K562 (cell line): ENCODE results near the gene CRKL. TPM values are rescaled to one million over a fixed set of nuclear protein-coding genes. Genes with fewer than 3 reads are reported as not detected.

Source experiments
- ATF1 ChIP-seq, 2 experiments: fragments of 450-650 bp in 1 of 2; IDR thresholded peaks; 2 replicates each; pipeline ENCODE4 v1.6.1; 2016; ENCODE audit warnings: missing compliant biosample characterization in 1 of 2, missing genetic modification characterization in 1 of 2
- BRD4 ChIP-seq: fragments of 200-600 bp; sonication (generic); IDR thresholded peaks from 2 replicates; pipeline ENCODE4 v1.6.1; 2017; ENCODE audit warnings: inconsistent platforms
- C11orf30 ChIP-seq: fragments of 450-650 bp; IDR thresholded peaks from 2 replicates; pipeline ENCODE4 v1.6.1; 2016; ENCODE audit warnings: low read depth, mild to moderate bottlenecking
- CEBPG ChIP-seq, 3 experiments: fragments of 200-800 bp in 1 of 3; sonication (Bioruptor generic) in 1 of 3; sonication (generic) in 1 of 3; formaldehyde crosslinking in 1 of 3; IDR thresholded peaks in 2 of 3; conservative IDR thresholded peaks in 1 of 3; 2 replicates each; pipeline versions ENCODE4 v1.6.1 to v1.8.0; 2016 to 2022; ENCODE audit warnings: missing compliant biosample characterization in 2 of 3, missing genetic modification characterization in 2 of 3, mild to moderate bottlenecking in 1 of 3, missing genetic modification reagents in 1 of 3
- CTBP1 ChIP-seq: fragments of 450-650 bp; IDR thresholded peaks from 2 replicates; pipeline ENCODE4 v1.6.1; 2016; ENCODE audit warnings: borderline replicate concordance
- ELK1 ChIP-seq: sonication (generic); formaldehyde crosslinking; IDR thresholded peaks from 2 replicates; pipeline ENCODE4 v1.8.1; 2022; ENCODE audit warnings: missing genetic modification reagents
- FOXM1 ChIP-seq, 2 experiments: fragments of 450-650 bp in 1 of 2; sonication (generic) in 1 of 2; formaldehyde crosslinking in 1 of 2; IDR thresholded peaks; 2 replicates each; pipeline versions ENCODE4 v1.6.1 to v1.9.0; 2017 to 2022; ENCODE audit warnings: low read depth in 2 of 2, mild to moderate bottlenecking in 2 of 2, missing genetic modification reagents in 1 of 2, moderate library complexity in 1 of 2
- KDM2B ChIP-seq: fragments of 250-450 bp; sonication (Bioruptor Pico); IDR thresholded peaks from 2 replicates; pipeline ENCODE4 v1.8.0; 2021; ENCODE audit warnings: mild to moderate bottlenecking, moderate library complexity
- KLF6 ChIP-seq: fragments of 250-450 bp; sonication (Bioruptor Pico); IDR thresholded peaks from 2 replicates; pipeline ENCODE4 v1.4.0; 2020; ENCODE audit warnings: mild to moderate bottlenecking, moderate library complexity, borderline replicate concordance
- MAX ChIP-seq: sonication (generic); formaldehyde crosslinking; IDR thresholded peaks from 2 replicates; pipeline ENCODE4 v1.9.0; 2022; ENCODE audit warnings: mild to moderate bottlenecking, missing genetic modification reagents
- MCM7 ChIP-seq, 2 experiments: fragments of 450-650 bp; IDR thresholded peaks; 2 replicates each; pipeline ENCODE4 v1.6.1; 2016 to 2018
- MYNN ChIP-seq, 2 experiments: sonication (generic); formaldehyde crosslinking in 1 of 2; IDR thresholded peaks; 2 replicates each; pipeline versions ENCODE4 v1.5.0 to v1.6.1; 2016 to 2020; ENCODE audit warnings: antibody characterized with exemption in 1 of 2, missing genetic modification reagents in 1 of 2
- NFE2 ChIP-seq: IDR thresholded peaks from 2 replicates; pipeline ENCODE4 v1.6.1; 2014; ENCODE audit warnings: antibody characterized with exemption, low read depth
- NFXL1 ChIP-seq: fragments of 450-650 bp; formaldehyde crosslinking; IDR thresholded peaks from 2 replicates; pipeline ENCODE4 v1.4.0; 2021; ENCODE audit warnings: mild to moderate bottlenecking
- NR2C1 ChIP-seq, 2 experiments: fragments of 450-650 bp; IDR thresholded peaks; 2 replicates each; pipeline ENCODE4 v1.6.1; 2017; ENCODE audit warnings: mild to moderate bottlenecking in 2 of 2, antibody characterized with exemption in 1 of 2, inconsistent platforms in 1 of 2, missing compliant biosample characterization in 1 of 2, missing genetic modification characterization in 1 of 2
- PHF21A ChIP-seq: fragments of 450-650 bp; IDR thresholded peaks from 2 replicates; pipeline ENCODE4 v1.6.1; 2017; ENCODE audit warnings: low read depth, borderline replicate concordance
- SLC30A9 ChIP-seq: fragments of 250-450 bp; sonication (Bioruptor Pico); IDR thresholded peaks from 2 replicates; pipeline ENCODE4 v1.8.0; 2022; ENCODE audit warnings: mild to moderate bottlenecking, moderate library complexity
- SMAD2 ChIP-seq: fragments of 150-350 bp; IDR thresholded peaks from 2 replicates; pipeline ENCODE4 v1.6.1; 2014; ENCODE audit warnings: low read depth, mild to moderate bottlenecking, low read length
- TAF9B ChIP-seq: fragments of 450-650 bp; IDR thresholded peaks from 2 replicates; pipeline ENCODE4 v1.6.1; 2018; ENCODE audit warnings: mild to moderate bottlenecking; ENCODE audit not compliant: partially characterized antibody
- THAP12 ChIP-seq: fragments of 250-450 bp; sonication (Bioruptor Pico); IDR thresholded peaks from 2 replicates; pipeline ENCODE4 v1.9.0; 2021; ENCODE audit warnings: mild to moderate bottlenecking, inconsistent platforms
- ZNF175 ChIP-seq: fragments of 200-800 bp; sonication (Bioruptor generic); IDR thresholded peaks from 2 replicates; pipeline ENCODE4 v1.6.1; 2016; ENCODE audit warnings: low read depth, mild to moderate bottlenecking, missing genetic modification characterization, missing compliant biosample characterization
- ZNF512 ChIP-seq: IDR thresholded peaks from 2 replicates; pipeline ENCODE4 v1.6.1; 2016; ENCODE audit warnings: missing genetic modification characterization, missing compliant biosample characterization
- polyA plus RNA-seq, 8 experiments: library from polyadenylated mRNA; depleted of rRNA in 4 of 8; stranded (reverse) in 5 of 8; unstranded in 3 of 8; fragments of >200 nt; fragmentation: Nextera tagmentation in 2 of 8; fragmentation: Illumina TruSeq in 1 of 8; extraction: Ambion mirVana in 2 of 8; extraction: Trizol in 1 of 8; gene quantifications; 2 replicates each; pipeline versions ENCODE4 v1.2.1 to v1.2.3, GENCODE V29; 2011 to 2014; ENCODE audit warnings: inconsistent platforms in 1 of 8, missing spikeins in 1 of 8
- total RNA-seq, 7 experiments: library from RNA; depleted of rRNA in 6 of 7; stranded (reverse); fragments of >200 nt in 6 of 7; fragmentation: Illumina TruSeq in 2 of 7; extraction: Trizol in 2 of 7; gene quantifications; 2 replicates each; pipeline versions ENCODE4 v1.2.1 to v1.2.3, GENCODE V29; 2011 to 2021; ENCODE audit warnings: low replicate concordance in 1 of 7

Gene CRKL
- total and polyA plus RNA-seq, 9 of the 15 experiments (the other 6 are each of a cell fraction or from before 2014, with no cell fraction given) = 100 to 263 (median 124) TPM

DNA sequence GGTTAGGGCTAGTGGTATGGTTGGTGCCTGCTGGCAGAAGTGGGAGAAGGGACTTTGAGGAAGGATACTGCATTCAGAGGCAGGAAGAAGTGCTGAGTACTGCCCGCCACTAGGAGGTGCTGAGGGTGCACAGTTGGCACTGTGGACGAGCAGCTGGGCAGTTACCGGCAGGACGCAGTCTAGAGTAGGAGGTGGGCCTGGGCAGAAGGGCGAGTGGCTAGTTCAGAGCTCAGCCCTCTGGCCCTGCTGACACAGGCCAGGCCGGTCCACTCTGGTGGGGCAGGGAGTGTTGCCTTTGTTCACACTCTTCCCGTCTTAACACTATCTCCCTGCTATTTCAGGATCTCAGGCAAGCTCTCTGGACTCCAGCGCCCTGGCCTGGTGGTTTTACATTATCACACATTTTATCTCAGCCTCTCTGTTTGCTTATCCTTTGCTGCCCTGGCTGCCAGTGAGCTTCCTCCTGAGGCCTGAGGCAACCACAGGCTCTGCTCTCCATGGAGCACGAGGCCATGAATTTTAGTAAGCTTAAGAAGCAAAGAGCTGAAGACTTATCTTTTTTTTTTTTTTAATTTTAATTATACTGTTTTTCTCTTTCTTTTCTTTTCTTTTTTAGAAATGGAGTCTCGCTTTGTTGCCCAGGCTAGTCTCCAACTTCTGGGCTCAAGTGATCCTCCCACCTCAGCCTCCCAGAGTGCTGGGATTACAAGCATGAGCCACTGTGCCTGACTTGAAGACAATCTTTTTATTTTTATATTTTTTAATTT, 31.5 kb upstream of the CRKL start (continued):
- TF ChIP-seq ZNF512 (tag) = peak; percentile 86
- no peak for TF ChIP-seq PHF21A
- peak; percentile 88 for TF ChIP-seq MAX
- TF ChIP-seq THAP12 (CRISPR knock-in tag) = peak; percentile 97
- no peak for TF ChIP-seq TAF9B
- TF ChIP-seq FOXM1 (IDR thresholded peaks at IDR 0.05; ENCODE audit: low read depth) = peak; percentile 69; the same call in 1 of the 2 replicates
- TF ChIP-seq FOXM1 (CRISPR knock-in tag; IDR thresholded peaks at IDR 0.05; ENCODE audit: low read depth) = peak; percentile 96
- TF ChIP-seq ZNF175 (CRISPR knock-in tag) = no peak; the same call in 1 of the 2 replicates
- no peak for TF ChIP-seq NFE2
- no peak for TF ChIP-seq SLC30A9
- TF ChIP-seq KLF6 (CRISPR knock-in tag) = peak; percentile 21
- peak; percentile 69; the same call in 1 of the 2 replicates for TF ChIP-seq CEBPG (CRISPR knock-in tag; IDR thresholded peaks at IDR 0.05)
- no peak; a peak in 2 of 4 replicates for TF ChIP-seq CEBPG (tag; conservative IDR thresholded peaks at IDR 0.05 in 1 of 2, IDR thresholded peaks at IDR 0.05 in 1 of 2)
- TF ChIP-seq NR2C1 (IDR thresholded peaks at IDR 0.05) = no peak
- peak; percentile 40; the same call in 1 of the 2 replicates for TF ChIP-seq NR2C1 (tag; IDR thresholded peaks at IDR 0.05)
- TF ChIP-seq C11orf30 = no peak
- no peak for TF ChIP-seq BRD4
- peak; percentile 100 for TF ChIP-seq CTBP1
- no peak for TF ChIP-seq SMAD2
- no peak for TF ChIP-seq ELK1
- TF ChIP-seq ATF1 (CRISPR knock-in tag; IDR thresholded peaks at IDR 0.05) = no peak
- peak; percentile 92 for TF ChIP-seq ATF1 (tag; IDR thresholded peaks at IDR 0.05)
- TF ChIP-seq MCM7 (IDR thresholded peaks at IDR 0.05) = no peak
- TF ChIP-seq KDM2B = peak; percentile 62
- TF ChIP-seq NFXL1 = no peak
- no peak for TF ChIP-seq MYNN (IDR thresholded peaks at IDR 0.05)
- no peak for TF ChIP-seq MYNN (CRISPR knock-in tag; IDR thresholded peaks at IDR 0.05)
